SH-SY5Y (cell line): ENCODE data around the gene PACS2.

Source experiments
- GATA2 ChIP-seq: IDR thresholded peaks from 2 replicates; pipeline ENCODE4 v1.6.1; 2011; ENCODE audit warnings: mild to moderate bottlenecking, low read depth, low read length
- GATA3 ChIP-seq: IDR thresholded peaks from 2 replicates; pipeline ENCODE4 v1.6.1; 2011; ENCODE audit warnings: low read depth, mild to moderate bottlenecking, low read length, moderate library complexity

PACS2 gene

GRCh38 chr14:105314287-105315200 lies at the start of gene PACS2:
Gene PACS2 (plus strand): TSS chr14:105314748. CDS start chr14:105314919, 171 bp downstream.
- TF ChIP-seq GATA2 (no peak), GATA3 (no peak)

DNA sequence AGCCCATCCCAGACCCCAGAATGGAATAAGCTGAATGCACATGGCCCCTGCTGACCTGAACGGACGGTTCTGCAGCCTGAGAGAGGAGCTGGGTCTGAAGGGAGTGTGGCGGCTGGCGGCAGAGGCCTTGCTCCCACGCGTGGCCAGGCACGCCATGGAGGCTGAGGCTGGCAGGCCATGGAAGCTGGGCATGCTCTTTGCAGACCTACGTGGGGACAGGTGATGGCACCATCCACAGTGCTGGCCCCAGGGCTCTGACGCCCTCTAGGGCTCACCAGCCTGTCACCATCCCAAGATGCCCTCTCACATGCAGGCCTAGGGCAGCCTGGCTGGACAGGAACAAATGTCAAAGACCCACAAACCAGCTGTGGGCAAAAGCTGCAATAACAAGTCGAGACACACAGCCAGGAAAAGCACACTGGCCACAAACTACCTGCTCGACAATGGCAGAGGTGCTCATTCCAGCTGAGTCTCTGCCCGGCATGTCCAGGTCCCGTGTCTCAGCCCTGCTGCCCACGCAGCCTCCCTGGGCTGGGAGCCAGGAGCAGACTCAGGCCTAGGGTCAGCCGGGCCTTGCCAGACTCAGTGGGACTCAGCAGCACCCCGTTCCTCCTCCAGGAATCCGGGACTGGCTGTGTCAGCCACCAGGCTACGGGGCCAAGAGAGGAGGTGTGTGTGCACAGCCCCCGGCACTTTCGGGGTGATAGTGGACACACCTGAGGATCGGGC lies 46.6 kb upstream of the PACS2 start:
- TF ChIP-seq GATA2 = no peak

GRCh38 chr14:105268736-105269354 lies 45.7 kb upstream of the PACS2 start:
- TF ChIP-seq GATA2 (no peak), GATA3 (no peak)

DNA sequence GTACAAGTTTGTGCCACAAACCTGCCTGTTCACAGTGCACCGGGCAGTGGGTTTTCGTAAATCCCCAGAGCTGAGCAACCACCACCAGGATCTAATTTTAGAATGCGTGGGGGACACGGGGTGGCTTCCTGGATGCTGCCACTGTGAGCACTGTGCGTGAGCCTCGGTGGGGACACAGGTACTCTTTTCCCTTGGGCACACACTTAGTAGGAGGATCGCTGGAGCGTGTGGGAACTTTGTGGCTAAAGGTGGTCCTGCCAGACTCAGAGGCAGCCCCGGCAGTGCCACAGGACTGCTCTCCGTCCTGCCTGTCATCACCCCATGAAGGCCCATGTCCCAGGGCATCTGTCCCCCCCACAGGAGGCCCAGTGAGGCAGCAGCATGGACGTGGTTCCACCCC lies 45.1 kb upstream of the PACS2 start:
- no peak for TF ChIP-seq GATA3
- no peak for TF ChIP-seq GATA2

GRCh38 chr14:105271224-105271890 lies 43.2 kb upstream of the PACS2 start:
- TF ChIP-seq GATA2 (no peak), GATA3 (no peak)

DNA sequence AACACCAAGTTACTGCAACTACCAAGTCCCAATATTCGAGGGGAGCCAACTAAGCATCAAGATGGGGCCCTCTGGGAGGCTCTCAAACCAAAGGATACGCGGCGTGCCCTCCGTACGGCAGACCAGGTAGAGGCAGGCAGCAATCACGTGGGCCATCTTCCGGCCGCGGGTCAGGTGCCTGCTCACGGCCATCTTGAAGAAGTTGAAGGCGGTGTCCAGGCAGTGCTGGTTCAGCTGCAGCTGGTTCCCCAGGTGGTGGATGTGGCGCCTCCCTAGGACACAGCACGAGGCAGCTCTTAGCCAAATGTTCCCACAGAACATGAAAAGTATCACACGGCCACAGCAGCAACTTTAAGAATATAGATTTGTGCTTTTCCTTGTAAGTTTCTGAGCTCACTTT lies 41.9 kb upstream of the PACS2 start:
- no peak for TF ChIP-seq GATA2

- no peak for TF ChIP-seq GATA3
- no peak for TF ChIP-seq GATA2
Observed at GRCh38 chr14:105273062-105273461, 41.5 kb upstream of the PACS2 start.

- TF ChIP-seq GATA3 (no peak), GATA2 (no peak)
Observed at GRCh38 chr14:105274637-105275036, 39.9 kb upstream of the PACS2 start.

GRCh38 chr14:105275267-105275946 lies 39.1 kb upstream of the PACS2 start:
- TF ChIP-seq GATA3 (no peak), GATA2 (no peak)

DNA sequence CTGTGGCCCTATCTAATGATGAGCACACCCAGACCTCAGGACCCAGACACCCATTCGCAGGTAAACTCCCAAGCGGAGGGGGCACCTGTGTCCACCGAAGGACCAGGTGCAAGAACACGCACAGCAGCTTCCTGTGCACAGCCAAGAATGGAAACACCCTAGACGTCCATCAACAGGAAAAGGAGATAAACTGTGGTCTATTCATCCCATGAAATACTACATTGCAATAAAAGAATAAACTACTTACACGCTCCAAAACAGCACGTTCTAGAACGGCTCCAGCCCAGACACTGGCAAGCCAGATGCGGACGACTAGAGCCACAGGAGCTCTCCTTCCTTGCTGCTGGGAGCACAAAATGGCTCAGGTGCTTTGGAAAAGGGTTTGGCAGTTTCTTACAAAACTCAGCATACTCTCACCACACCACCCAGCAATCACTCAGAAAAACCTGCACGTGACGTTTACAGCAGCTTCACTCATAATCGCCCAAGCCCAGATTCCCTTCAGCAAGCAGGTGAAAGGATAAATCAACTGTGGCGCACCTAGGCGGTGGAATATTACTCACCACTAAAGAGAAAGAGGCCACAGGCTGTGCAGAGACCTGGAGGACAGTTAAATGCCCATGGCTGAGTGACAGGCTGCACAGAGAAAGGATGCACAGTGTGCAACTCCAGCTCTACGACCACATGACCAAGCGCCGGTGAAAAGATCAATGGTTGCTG lies 34.7 kb upstream of the PACS2 start:
- TF ChIP-seq GATA3 (no peak), GATA2 (no peak)

GRCh38 chr14:105280525-105280924 lies 34.0 kb upstream of the PACS2 start:
- TF ChIP-seq GATA3 = no peak
- no peak for TF ChIP-seq GATA2

- TF ChIP-seq GATA2 = no peak
- TF ChIP-seq GATA3 = no peak
Observed at GRCh38 chr14:105281371-105282097, 33.0 kb upstream of the PACS2 start.
